Left ventricle myocardium inferior (tissue), 1 donor: ENCODE results near the gene ACSS1. TPM values are rescaled to one million over a fixed set of nuclear protein-coding genes. Genes with fewer than 3 reads are reported as not detected.
A peak's percentile ranks its signal among the peaks of the same experiment; 100 is the strongest.

Source experiments
- DNase-seq: peaks from one replicate; pipeline ENCODE4 v3.0.0-alpha.2; 2020
- H3K27ac ChIP-seq: fragments of 200-600 bp; replicated peaks from 2 replicates; pipeline ENCODE4 v1.8.0; 2021
- H3K27me3 ChIP-seq: fragments of 200-600 bp; 2 replicates; pipeline ENCODE4 v1.8.0; 2021; ENCODE audit warnings: low read depth
- H3K36me3 ChIP-seq: fragments of 200-600 bp; 2 replicates; pipeline ENCODE4 v1.8.0; 2021
- H3K4me1 ChIP-seq: fragments of 200-600 bp; 2 replicates; pipeline ENCODE4 v1.8.0; 2021
- H3K4me3 ChIP-seq: fragments of 200-600 bp; 2 replicates; pipeline ENCODE4 v1.8.0; 2021; ENCODE audit warnings: mild to moderate bottlenecking, moderate library complexity
- H3K9me3 ChIP-seq: fragments of 200-600 bp; replicated peaks from 2 replicates; pipeline ENCODE4 v1.8.0; 2021
- CTCF ChIP-seq: fragments of 200-600 bp; IDR thresholded peaks from 2 replicates; pipeline ENCODE4 v1.8.0; 2021; ENCODE audit warnings: antibody characterized with exemption, mild to moderate bottlenecking, borderline replicate concordance
- intact Hi-C: fragments of 100-400 bp; cut with micrococcal nuclease; formaldehyde crosslinking; loops from one replicate; pipeline ENCODE4 v1.11.0; 2022
- total RNA-seq: library from RNA; stranded (reverse); fragmentation: NEBNext Ultra II Directional; extraction: Animal tissue kit (Norgen Biotek cat#: 25700); gene quantifications from one replicate; pipeline ENCODE4 v1.2.1, GENCODE V29; 2021
- donor health status: DM: no; HTN: yes; CAD: no; lungs with severe emphysema.

Gene ACSS1
- total RNA-seq, 1 donor from 2014 or later: 159 TPM

GRCh38 chr20:24987873-24988835 is 69.8 kb downstream of the ACSS1 start:
- DNase-seq: no peak
- intact Hi-C loops: no loop called here
- no peak for TF ChIP-seq CTCF
- H3K27me3 ChIP-seq: no peaks in the 10 kb centered on the region
- H3K27ac ChIP-seq: no peak overlapping the region
- peaks cover 53% of the 10 kb centered on the region for H3K4me1 ChIP-seq
- no peak overlapping the region for H3K4me3 ChIP-seq
- H3K9me3 ChIP-seq: no peaks in the 10 kb centered on the region
- H3K36me3 ChIP-seq: no peaks in the 10 kb centered on the region

- intact Hi-C loops: no loop called here
- Histone ChIP-seq H3K27ac (no peak overlapping the region), H3K27me3 (no peaks in the 10 kb centered on the region), H3K9me3 (no peaks in the 10 kb centered on the region), H3K4me3 (no peak overlapping the region), H3K4me1 (peaks cover 45% of the 10 kb centered on the region), H3K36me3 (no peaks in the 10 kb centered on the region)
- no peak for DNase-seq
- TF ChIP-seq CTCF: no peak
Measured at GRCh38 chr20:24987244-24987643, 70.7 kb downstream of the ACSS1 start.

- peaks cover 38% of the 10 kb centered on the region for H3K4me1 ChIP-seq
- peak overlapping the region; percentile 32 for H3K27ac ChIP-seq
- intact Hi-C loops: no loop called here
- H3K9me3 ChIP-seq: no peaks in the 10 kb centered on the region
- H3K27me3 ChIP-seq: no peaks in the 10 kb centered on the region
- no peak overlapping the region for H3K4me3 ChIP-seq
- DNase-seq: no peak
- peaks cover 4% of the 10 kb centered on the region for H3K36me3 ChIP-seq
- TF ChIP-seq CTCF: no peak
Measured at GRCh38 chr20:24986436-24987015, 71.4 kb downstream of the ACSS1 start.

- DNase-seq: no peak
- H3K9me3 ChIP-seq: no peaks in the 10 kb centered on the region
- H3K4me1 ChIP-seq: peaks cover 30% of the 10 kb centered on the region
- no peak overlapping the region for H3K4me3 ChIP-seq
- H3K36me3 ChIP-seq: peaks cover 5% of the 10 kb centered on the region
- no peak for TF ChIP-seq CTCF
- intact Hi-C loops: no loop called here
- no peaks in the 10 kb centered on the region for H3K27me3 ChIP-seq
- peak overlapping the region; percentile 32 for H3K27ac ChIP-seq
Measured at GRCh38 chr20:24985802-24986201, 72.1 kb downstream of the ACSS1 start.

- H3K4me3 ChIP-seq: no peak overlapping the region
Measured at GRCh38 chr20:24984961-24985640, 72.8 kb downstream of the ACSS1 start.

More at GRCh38 chr20:24984961-24985640, 72.8 kb downstream of the ACSS1 start:
- TF ChIP-seq CTCF: no peak
- Histone ChIP-seq H3K36me3 (peaks cover 12% of the 10 kb centered on the region), H3K27me3 (no peaks in the 10 kb centered on the region), H3K9me3 (no peaks in the 10 kb centered on the region), H3K27ac (peak overlapping the region; percentile 32), H3K4me1 (peaks cover 29% of the 10 kb centered on the region)
- DNase-seq: no peak
- intact Hi-C loops: no loop called here
